GM12873 (cell line): ENCODE data around the gene TCERG1.
A peak's percentile ranks its signal among the peaks of the same experiment; 100 is the strongest.

Experiments used
- TF ChIP-seq, protein P1 (sequence below): IDR thresholded peaks from 2 replicates; pipeline ENCODE4 v1.5.1; 2012; ENCODE audit warnings: low read depth, mild to moderate bottlenecking, moderate library complexity, low read length, control low read depth; ENCODE audit not compliant: insufficient read depth; ENCODE audit errors: missing control alignments

Gene TCERG1

DNA sequence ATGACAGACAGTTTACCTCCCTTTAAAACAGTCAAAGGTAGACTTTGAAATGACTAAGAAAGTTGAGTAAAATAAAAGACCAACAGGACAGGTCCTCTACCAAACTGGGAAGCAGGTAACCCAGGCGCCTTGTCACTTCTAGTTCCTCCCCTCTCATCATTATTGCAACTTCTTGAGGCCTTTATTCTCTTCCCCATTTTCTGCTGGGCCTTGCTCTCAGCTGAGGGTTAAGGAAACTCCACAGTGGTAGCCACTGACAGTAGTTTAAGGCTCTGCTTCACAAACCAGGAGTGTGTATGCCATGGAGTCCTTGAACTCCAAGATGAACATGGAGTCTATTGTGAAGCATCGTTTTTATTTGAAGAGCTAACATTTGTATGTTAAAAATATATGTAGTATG is 36.9 kb upstream of the TCERG1 start:
- TF ChIP-seq, protein P1, sequence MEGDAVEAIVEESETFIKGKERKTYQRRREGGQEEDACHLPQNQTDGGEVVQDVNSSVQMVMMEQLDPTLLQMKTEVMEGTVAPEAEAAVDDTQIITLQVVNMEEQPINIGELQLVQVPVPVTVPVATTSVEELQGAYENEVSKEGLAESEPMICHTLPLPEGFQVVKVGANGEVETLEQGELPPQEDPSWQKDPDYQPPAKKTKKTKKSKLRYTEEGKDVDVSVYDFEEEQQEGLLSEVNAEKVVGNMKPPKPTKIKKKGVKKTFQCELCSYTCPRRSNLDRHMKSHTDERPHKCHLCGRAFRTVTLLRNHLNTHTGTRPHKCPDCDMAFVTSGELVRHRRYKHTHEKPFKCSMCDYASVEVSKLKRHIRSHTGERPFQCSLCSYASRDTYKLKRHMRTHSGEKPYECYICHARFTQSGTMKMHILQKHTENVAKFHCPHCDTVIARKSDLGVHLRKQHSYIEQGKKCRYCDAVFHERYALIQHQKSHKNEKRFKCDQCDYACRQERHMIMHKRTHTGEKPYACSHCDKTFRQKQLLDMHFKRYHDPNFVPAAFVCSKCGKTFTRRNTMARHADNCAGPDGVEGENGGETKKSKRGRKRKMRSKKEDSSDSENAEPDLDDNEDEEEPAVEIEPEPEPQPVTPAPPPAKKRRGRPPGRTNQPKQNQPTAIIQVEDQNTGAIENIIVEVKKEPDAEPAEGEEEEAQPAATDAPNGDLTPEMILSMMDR: no peak

DNA sequence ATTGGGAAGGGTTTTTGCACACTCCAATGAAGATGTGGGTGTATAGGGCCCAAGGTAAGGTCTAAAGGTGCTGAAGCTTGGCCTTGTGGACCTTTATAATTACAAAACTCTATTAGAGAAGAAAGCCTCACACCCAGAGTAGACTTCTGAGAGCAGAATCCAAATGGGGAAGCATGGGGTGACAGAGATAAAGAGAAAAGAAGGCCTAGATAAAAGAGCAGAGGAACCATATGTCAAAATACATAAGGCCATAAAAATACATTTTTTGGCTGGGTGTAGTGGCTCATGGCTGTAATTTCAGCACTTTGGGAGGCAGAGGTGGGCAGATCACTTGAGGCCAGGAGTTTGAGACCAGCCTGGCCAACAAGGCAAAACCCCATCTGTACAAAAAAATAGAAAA is 27.4 kb upstream of the TCERG1 start:
- TF ChIP-seq, protein P1: no peak

DNA sequence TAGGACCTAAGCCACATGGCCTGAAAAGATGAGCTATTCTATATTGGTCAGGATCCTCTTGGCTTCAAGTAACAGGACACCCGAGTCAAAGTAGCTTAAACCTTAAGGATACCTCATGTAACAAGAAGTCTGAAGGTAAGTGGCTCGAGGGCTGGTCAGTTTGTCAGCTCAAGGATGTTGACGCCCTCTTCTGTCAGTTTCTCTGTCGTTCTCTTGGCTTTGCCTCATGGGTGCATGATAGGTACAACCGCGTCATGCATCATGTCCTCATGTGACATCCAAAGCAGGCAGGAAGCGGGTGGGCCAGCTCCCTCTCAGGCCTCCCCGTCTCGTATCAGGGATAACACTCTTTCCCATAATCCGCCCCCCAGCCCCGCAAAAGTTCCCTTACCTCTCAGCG is 22.1 kb upstream of the TCERG1 start:
- TF ChIP-seq, protein P1: no peak

DNA sequence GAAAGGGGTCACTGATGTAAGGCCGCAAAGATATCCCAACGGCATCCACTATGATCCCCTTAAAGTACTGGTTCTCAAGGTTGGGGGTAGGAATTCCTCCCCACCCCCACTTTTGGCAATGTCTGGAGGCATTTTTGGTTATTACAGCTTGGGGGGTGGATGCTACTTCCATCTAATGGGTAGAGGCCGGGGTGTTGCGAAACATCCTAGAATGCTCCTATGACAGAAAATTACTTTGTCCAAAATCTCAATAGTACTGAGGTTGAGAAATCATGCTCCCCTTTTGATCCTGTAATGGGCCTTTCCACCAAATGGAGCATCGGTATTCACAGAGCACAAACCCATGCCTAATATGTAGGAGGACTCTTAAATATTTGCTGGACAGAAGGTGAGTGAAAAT is 20.8 kb upstream of the TCERG1 start:
- TF ChIP-seq, protein P1: no peak

DNA sequence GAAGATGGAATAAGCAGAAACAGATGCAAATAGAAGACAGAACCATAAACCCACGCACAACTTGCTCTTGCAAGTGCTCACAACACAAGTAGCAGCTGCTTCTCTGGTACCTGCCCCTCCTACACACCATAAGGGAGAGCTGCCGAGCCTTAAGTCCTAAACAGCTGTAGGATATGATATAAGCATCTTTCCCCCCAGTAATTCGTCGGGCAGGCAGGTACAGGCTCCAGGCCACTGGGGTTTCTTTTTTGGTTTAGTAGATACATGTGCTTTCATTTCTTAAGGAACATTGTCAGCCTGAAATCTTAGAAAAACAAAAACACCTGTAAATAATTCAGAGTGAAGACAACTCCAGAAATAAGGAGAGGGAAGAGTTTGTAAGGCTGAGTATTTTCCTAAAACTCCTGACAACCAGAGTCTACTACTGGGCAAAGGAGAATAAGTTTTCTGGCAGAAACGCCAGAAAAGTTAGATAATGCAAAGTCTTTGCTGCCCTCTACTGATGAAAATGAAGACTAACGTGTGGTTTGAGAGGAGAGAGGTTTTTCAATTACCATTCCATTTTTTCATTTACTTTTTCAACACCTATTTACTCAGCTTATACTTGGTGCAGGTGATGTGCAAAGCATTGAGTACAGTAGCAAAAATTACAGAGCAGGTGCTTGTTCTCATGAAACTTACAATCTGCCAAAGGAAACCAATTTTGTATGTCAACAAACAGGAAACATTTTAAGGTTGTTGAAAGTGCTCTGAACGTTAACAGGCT is 20.1 kb upstream of the TCERG1 start:
- TF ChIP-seq, protein P1: peak; percentile 69

DNA sequence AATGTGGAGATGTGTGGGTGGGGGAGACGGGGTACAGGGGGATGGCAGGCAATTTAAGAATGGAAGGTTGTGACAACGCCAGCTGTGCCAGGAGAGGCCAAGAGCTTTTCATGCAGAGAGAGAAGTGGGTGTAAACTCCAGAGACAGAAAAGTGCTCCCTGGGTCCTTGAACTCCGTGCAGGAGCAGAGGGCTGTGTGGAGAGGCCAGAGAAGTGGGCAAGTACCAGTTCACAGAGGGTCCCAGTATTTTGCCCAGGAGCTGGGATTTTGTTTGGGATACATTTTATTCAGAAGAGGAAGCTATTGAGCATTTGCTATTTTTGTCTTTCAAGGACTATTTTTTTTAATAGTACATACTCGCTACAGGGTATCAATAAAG is 19.5 kb upstream of the TCERG1 start:
- TF ChIP-seq, protein P1: no peak

DNA sequence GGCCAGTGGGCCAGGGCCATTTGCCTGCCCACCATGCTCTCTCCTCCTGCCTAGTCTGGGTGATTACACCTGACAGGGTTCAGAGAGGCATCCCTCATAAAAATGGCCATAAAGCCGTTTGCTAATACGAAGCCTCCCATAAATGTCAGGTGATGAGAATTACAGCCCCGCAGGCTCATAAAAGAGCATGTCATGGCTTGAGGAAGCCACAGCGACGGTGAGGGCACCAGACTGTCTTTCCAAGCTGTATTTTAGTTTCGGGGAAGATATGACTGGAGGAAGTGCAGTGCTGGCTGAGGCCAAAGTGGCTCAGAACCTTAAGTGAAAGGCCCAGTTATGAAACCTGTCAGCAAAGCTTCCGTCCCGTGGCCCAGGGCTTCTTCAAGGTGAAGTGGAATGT is 18.5 kb upstream of the TCERG1 start:
- TF ChIP-seq, protein P1: no peak
